GM12878 (cell line): ENCODE measurements around the gene LZTFL1. TPM values are rescaled to one million over a fixed set of nuclear protein-coding genes. Genes with fewer than 3 reads are reported as not detected.

ENCODE experiments used
- CEBPB ChIP-seq, 2 experiments: fragments of 150-350 bp in 1 of 2; IDR thresholded peaks; 2 replicates each; pipeline ENCODE4 v1.6.1; 2012 to 2014; ENCODE audit warnings: low read depth in 2 of 2, low read length in 2 of 2, borderline replicate concordance in 1 of 2, inconsistent platforms in 1 of 2
- CHD4 ChIP-seq: fragments of 200-600 bp; sonication (generic); IDR thresholded peaks from 2 replicates; pipeline ENCODE4 v1.6.1; 2016; ENCODE audit warnings: mild to moderate bottlenecking
- EED ChIP-seq: sonication (generic); IDR thresholded peaks from 2 replicates; pipeline ENCODE4 v1.6.1; 2016; ENCODE audit warnings: antibody characterized with exemption, low read depth
- EGR1 ChIP-seq, 2 experiments: IDR thresholded peaks; 1 replicate in 1 of 2; 2 replicates in 1 of 2; pipeline ENCODE4 v1.6.1; 2011 to 2012; ENCODE audit warnings: low read depth in 2 of 2, low read length in 2 of 2, borderline replicate concordance in 1 of 2, mild to moderate bottlenecking in 1 of 2, moderate library complexity in 1 of 2
- GATAD2B ChIP-seq: fragments of 450-650 bp; conservative IDR thresholded peaks from 2 replicates; pipeline ENCODE4 v1.6.1; 2017; ENCODE audit warnings: low read depth, mild to moderate bottlenecking, moderate library complexity
- KAT2A ChIP-seq: conservative IDR thresholded peaks from 2 replicates; pipeline ENCODE4 v1.6.1; 2011; ENCODE audit warnings: low read depth, low read length; ENCODE audit not compliant: control insufficient read depth
- MYB ChIP-seq: fragments of 150-350 bp; IDR thresholded peaks from 2 replicates; pipeline ENCODE4 v1.6.1; 2014; ENCODE audit warnings: mild to moderate bottlenecking, low read depth, low read length, borderline replicate concordance
- PAX5 ChIP-seq: IDR thresholded peaks from 2 replicates; pipeline ENCODE4 v1.6.1; 2011; ENCODE audit warnings: low read depth, low read length, borderline replicate concordance
- POU2F2 ChIP-seq: IDR thresholded peaks from 3 replicates; pipeline ENCODE4 v1.6.1; 2011; ENCODE audit warnings: low read depth, mild to moderate bottlenecking, low read length, borderline replicate concordance
- RBBP5 ChIP-seq: fragments of 200-600 bp; sonication (generic); conservative IDR thresholded peaks from 2 replicates; pipeline ENCODE4 v1.6.1; 2016
- SMAD5 ChIP-seq: IDR thresholded peaks from 2 replicates; pipeline ENCODE4 v1.6.1; 2016; ENCODE audit warnings: antibody characterized with exemption, low read depth
- WRNIP1 ChIP-seq: IDR thresholded peaks from 2 replicates; pipeline ENCODE4 v1.6.1; 2011; ENCODE audit warnings: low read depth, low read length, improper control_type of control experiment, borderline replicate concordance
- ZBED1 ChIP-seq: IDR thresholded peaks from 2 replicates; pipeline ENCODE4 v1.6.1; 2016; ENCODE audit warnings: borderline replicate concordance
- ZZZ3 ChIP-seq: IDR thresholded peaks from 2 replicates; pipeline ENCODE4 v1.6.1; 2011; ENCODE audit warnings: low read depth; ENCODE audit not compliant: control insufficient read depth, insufficient read length
- polyA plus RNA-seq, 11 experiments: library from polyadenylated mRNA; depleted of rRNA in 4 of 11; unstranded in 6 of 11; stranded (reverse) in 5 of 11; fragments of >200 nt; fragmentation: Nextera tagmentation in 4 of 11; fragmentation: Illumina TruSeq in 1 of 11; extraction: Ambion mirVana in 4 of 11; extraction: Trizol in 1 of 11; gene quantifications; 1 replicate in 1 of 11; 2 replicates in 10 of 11; pipeline versions ENCODE4 v1.2.1 to v1.2.3, GENCODE V29; 2011 to 2016; ENCODE audit warnings: inconsistent platforms in 2 of 11, missing spikeins in 2 of 11, low read depth in 1 of 11
- total RNA-seq, 4 experiments: library from RNA; depleted of rRNA in 3 of 4; stranded (reverse); fragments of >200 nt in 3 of 4; fragmentation: Illumina TruSeq in 1 of 4; extraction: Trizol in 1 of 4; gene quantifications; 2 replicates each; pipeline versions ENCODE4 v1.2.1 to v1.2.3, GENCODE V29; 2013 to 2021
- TF ChIP-seq, protein P1 (sequence below): IDR thresholded peaks from 2 replicates; pipeline ENCODE4 v1.6.1; 2011; ENCODE audit warnings: mild to moderate bottlenecking, low read depth, low read length, moderate library complexity; ENCODE audit not compliant: insufficient replicate concordance
- TF ChIP-seq, protein P2 (sequence below): fragments of 450-650 bp; IDR thresholded peaks from 2 replicates; pipeline ENCODE4 v1.6.1; 2018; ENCODE audit warnings: mild to moderate bottlenecking, low read depth, moderate library complexity; ENCODE audit not compliant: partially characterized antibody
- TF ChIP-seq, protein P3 (sequence below): fragments of 450-650 bp; IDR thresholded peaks from 2 replicates; pipeline ENCODE4 v1.6.1; 2016; ENCODE audit warnings: mild to moderate bottlenecking
- TF ChIP-seq, protein P4 (sequence below): IDR thresholded peaks from 2 replicates; pipeline ENCODE4 v1.6.1; 2012; ENCODE audit warnings: low read depth, low read length, improper control_type of control experiment
- TF ChIP-seq, protein P5 (sequence below): fragments of 450-650 bp; formaldehyde crosslinking; IDR thresholded peaks from 2 replicates; pipeline ENCODE4 v1.4.0; 2020; ENCODE audit warnings: mild to moderate bottlenecking, moderate library complexity

The LZTFL1 gene
- total and polyA plus RNA-seq, 10 of the 15 experiments (the other 5 are each of a cell fraction or from before 2014, with no cell fraction given) = 9.8 to 74.1 (median 11.9) TPM

DNA sequence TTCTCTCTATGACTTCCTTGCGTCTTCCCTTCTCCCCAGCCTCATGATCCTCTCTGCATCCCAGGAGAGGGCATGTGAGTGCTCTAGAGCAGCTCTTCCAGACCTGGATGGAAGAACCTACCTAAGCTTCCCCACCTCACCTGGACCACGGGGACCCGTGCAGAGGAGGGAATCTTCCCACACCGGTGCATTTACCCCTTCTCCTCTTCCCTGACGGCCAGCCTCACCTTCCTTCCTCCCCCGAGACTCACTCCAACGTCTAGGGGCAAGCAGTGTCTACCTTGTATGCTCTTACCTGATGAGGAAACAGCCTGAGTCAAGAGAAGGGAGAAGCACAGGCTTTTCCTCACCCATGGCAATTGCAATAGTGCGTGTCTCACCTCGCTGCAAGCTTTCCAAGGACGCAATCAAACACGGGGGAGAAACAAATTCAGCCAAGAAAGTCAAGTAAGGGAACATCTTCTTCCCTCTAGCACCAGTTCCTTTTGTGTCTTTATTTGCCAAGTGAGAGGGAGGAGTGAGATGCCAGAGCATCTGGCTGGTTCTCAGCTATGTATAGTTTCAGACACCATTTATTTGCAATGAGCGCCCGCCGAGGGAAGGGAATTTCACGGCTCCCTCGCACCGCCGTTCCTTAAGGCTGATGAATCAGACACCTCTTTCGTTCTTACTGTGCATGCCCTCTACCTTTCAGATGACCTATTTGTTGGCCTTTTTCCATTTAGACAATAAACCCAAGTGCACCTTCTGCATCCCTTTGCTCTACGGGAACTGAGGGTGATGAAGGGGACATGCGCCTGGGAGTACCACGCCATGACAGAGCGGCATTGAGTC lies 42.7 kb upstream of the LZTFL1 start (continued):
- no peak for TF ChIP-seq POU2F2
- TF ChIP-seq WRNIP1 = no peak
- TF ChIP-seq, protein P1, sequence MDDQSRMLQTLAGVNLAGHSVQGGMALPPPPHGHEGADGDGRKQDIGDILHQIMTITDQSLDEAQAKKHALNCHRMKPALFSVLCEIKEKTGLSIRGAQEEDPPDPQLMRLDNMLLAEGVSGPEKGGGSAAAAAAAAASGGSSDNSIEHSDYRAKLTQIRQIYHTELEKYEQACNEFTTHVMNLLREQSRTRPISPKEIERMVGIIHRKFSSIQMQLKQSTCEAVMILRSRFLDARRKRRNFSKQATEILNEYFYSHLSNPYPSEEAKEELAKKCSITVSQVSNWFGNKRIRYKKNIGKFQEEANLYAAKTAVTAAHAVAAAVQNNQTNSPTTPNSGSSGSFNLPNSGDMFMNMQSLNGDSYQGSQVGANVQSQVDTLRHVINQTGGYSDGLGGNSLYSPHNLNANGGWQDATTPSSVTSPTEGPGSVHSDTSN = no peak
- TF ChIP-seq SMAD5 = 0 out of 2 replicates have a peak, but pooled peaks have one; percentile 55
- TF ChIP-seq GATAD2B = 0 out of 2 replicates have a peak, but pooled peaks have one; percentile 22
- TF ChIP-seq EGR1 (IDR thresholded peaks at IDR 0.05; ENCODE audit: borderline replicate concordance in 1 of 2, low read depth in 2 of 2, low read length in 2 of 2) = 0 out of 3 replicates have a peak, but pooled peaks of 1 of the 2 experiments have one; percentile 1
- no peak for TF ChIP-seq KAT2A
- no peak for TF ChIP-seq MYB
- TF ChIP-seq RBBP5 = no peak
- no peak for TF ChIP-seq CEBPB (IDR thresholded peaks at IDR 0.05; ENCODE audit: borderline replicate concordance in 1 of 2, low read depth in 2 of 2, low read length in 2 of 2)
- TF ChIP-seq, protein P2, sequence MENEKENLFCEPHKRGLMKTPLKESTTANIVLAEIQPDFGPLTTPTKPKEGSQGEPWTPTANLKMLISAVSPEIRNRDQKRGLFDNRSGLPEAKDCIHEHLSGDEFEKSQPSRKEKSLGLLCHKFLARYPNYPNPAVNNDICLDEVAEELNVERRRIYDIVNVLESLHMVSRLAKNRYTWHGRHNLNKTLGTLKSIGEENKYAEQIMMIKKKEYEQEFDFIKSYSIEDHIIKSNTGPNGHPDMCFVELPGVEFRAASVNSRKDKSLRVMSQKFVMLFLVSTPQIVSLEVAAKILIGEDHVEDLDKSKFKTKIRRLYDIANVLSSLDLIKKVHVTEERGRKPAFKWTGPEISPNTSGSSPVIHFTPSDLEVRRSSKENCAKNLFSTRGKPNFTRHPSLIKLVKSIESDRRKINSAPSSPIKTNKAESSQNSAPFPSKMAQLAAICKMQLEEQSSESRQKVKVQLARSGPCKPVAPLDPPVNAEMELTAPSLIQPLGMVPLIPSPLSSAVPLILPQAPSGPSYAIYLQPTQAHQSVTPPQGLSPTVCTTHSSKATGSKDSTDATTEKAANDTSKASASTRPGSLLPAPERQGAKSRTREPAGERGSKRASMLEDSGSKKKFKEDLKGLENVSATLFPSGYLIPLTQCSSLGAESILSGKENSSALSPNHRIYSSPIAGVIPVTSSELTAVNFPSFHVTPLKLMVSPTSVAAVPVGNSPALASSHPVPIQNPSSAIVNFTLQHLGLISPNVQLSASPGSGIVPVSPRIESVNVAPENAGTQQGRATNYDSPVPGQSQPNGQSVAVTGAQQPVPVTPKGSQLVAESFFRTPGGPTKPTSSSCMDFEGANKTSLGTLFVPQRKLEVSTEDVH = no peak
- TF ChIP-seq CHD4 = no peak
- TF ChIP-seq EED = peak; percentile 93
- peak; percentile 30; the same call in 1 of the 2 replicates for TF ChIP-seq PAX5
- TF ChIP-seq, protein P3, sequence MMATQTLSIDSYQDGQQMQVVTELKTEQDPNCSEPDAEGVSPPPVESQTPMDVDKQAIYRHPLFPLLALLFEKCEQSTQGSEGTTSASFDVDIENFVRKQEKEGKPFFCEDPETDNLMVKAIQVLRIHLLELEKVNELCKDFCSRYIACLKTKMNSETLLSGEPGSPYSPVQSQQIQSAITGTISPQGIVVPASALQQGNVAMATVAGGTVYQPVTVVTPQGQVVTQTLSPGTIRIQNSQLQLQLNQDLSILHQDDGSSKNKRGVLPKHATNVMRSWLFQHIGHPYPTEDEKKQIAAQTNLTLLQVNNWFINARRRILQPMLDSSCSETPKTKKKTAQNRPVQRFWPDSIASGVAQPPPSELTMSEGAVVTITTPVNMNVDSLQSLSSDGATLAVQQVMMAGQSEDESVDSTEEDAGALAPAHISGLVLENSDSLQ = no peak
- TF ChIP-seq, protein P4, sequence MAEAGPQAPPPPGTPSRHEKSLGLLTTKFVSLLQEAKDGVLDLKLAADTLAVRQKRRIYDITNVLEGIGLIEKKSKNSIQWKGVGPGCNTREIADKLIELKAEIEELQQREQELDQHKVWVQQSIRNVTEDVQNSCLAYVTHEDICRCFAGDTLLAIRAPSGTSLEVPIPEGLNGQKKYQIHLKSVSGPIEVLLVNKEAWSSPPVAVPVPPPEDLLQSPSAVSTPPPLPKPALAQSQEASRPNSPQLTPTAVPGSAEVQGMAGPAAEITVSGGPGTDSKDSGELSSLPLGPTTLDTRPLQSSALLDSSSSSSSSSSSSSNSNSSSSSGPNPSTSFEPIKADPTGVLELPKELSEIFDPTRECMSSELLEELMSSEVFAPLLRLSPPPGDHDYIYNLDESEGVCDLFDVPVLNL = no peak
- peak; percentile 77; the same call in 1 of the 2 replicates for TF ChIP-seq ZBED1
- TF ChIP-seq ZZZ3 = no peak
- TF ChIP-seq, protein P5, sequence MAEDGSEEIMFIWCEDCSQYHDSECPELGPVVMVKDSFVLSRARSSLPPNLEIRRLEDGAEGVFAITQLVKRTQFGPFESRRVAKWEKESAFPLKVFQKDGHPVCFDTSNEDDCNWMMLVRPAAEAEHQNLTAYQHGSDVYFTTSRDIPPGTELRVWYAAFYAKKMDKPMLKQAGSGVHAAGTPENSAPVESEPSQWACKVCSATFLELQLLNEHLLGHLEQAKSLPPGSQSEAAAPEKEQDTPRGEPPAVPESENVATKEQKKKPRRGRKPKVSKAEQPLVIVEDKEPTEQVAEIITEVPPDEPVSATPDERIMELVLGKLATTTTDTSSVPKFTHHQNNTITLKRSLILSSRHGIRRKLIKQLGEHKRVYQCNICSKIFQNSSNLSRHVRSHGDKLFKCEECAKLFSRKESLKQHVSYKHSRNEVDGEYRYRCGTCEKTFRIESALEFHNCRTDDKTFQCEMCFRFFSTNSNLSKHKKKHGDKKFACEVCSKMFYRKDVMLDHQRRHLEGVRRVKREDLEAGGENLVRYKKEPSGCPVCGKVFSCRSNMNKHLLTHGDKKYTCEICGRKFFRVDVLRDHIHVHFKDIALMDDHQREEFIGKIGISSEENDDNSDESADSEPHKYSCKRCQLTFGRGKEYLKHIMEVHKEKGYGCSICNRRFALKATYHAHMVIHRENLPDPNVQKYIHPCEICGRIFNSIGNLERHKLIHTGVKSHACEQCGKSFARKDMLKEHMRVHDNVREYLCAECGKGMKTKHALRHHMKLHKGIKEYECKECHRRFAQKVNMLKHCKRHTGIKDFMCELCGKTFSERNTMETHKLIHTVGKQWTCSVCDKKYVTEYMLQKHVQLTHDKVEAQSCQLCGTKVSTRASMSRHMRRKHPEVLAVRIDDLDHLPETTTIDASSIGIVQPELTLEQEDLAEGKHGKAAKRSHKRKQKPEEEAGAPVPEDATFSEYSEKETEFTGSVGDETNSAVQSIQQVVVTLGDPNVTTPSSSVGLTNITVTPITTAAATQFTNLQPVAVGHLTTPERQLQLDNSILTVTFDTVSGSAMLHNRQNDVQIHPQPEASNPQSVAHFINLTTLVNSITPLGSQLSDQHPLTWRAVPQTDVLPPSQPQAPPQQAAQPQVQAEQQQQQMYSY (CRISPR knock-in tag) = no peak
